Right lobe of liver (tissue), 6 donors: ENCODE measurements around the gene NPTX1. TPM values are rescaled to one million over a fixed set of nuclear protein-coding genes. Genes with fewer than 3 reads are reported as not detected.
A peak's percentile ranks its signal among the peaks of the same experiment; 100 is the strongest.

ENCODE experiments used
- ATAC-seq, 4 donors: fragments of 200-7000 bp; cut with Tn5 transposase; one replicate each; pipeline ENCODE4 v1.9.1; 2020; ENCODE audit warnings: mild to moderate bottlenecking in 4 of 4, moderate library complexity in 4 of 4
- DNase-seq, 3 donors: peaks; one replicate each; pipeline ENCODE4 v3.0.0-alpha.2; 2020
- H3K27ac ChIP-seq, 3 donors: fragments of 200-600 bp; one replicate each; pipeline ENCODE4 v1.8.0; 2022
- H3K27me3 ChIP-seq, 2 donors: fragments of 200-600 bp; one replicate each; pipeline ENCODE4 v1.8.0; 2022
- H3K36me3 ChIP-seq, 4 donors: fragments of 200-600 bp; sonication (generic) in 1 of 4; one replicate each; pipeline versions ENCODE4 v1.5.1 to v1.8.0; 2017 to 2022; ENCODE audit warnings: control low read depth in 1 of 4
- H3K4me1 ChIP-seq, 4 donors: fragments of 200-600 bp; sonication (generic) in 1 of 4; one replicate each; pipeline versions ENCODE4 v1.5.1 to v1.8.0; 2017 to 2022; ENCODE audit warnings: control low read depth in 1 of 4
- H3K4me3 ChIP-seq, 3 donors: fragments of 200-600 bp; one replicate each; pipeline ENCODE4 v1.8.0; 2022
- H3K9me3 ChIP-seq, 4 donors: fragments of 200-600 bp; sonication (generic) in 1 of 4; one replicate each; pipeline versions ENCODE4 v1.5.1 to v1.8.0; 2017 to 2022; ENCODE audit warnings: control low read depth in 1 of 4
- POLR2A ChIP-seq: fragments of 450-650 bp; IDR thresholded peaks from one replicate; pipeline ENCODE4 v1.6.1; 2017; ENCODE audit warnings: antibody characterized with exemption, mild to moderate bottlenecking
- WGBS: methylation state at CpG from one replicate; pipeline ENCODE4 v1.1.6; 2018; ENCODE audit warnings: low coverage, low lambda C conversion rate; ENCODE audit not compliant: insufficient coverage; ENCODE audit errors: missing lambda C conversion rate; 5-methylcytosine and 5-hydroxymethylcytosine counted together
- intact Hi-C, 2 donors: fragments of 100-400 bp; cut with DNase I; formaldehyde crosslinking; loops; one replicate each; pipeline versions ENCODE4 v1.11.2 to v1.14.1; 2022
- total RNA-seq, 6 experiments: library from RNA; depleted of rRNA in 2 of 6; stranded (reverse); fragments of >200 nt in 2 of 6; fragmentation: NEBNext Ultra II Directional in 3 of 6; extraction: Animal tissue kit (Norgen Biotek cat#: 25700) in 3 of 6; gene quantifications; one replicate each; pipeline versions ENCODE4 v1.1.0 to v1.2.4, GENCODE V29; 2016 to 2023
- TF ChIP-seq, protein P1 (sequence below), 4 donors: fragments of 200-600 bp in 3 of 4; fragments of 450-650 bp in 1 of 4; IDR thresholded peaks; one replicate each; pipeline versions ENCODE4 v1.5.1 to v1.8.0; 2016 to 2022; ENCODE audit warnings: antibody characterized with exemption in 4 of 4, mild to moderate bottlenecking in 2 of 4
- donor health status: DM: no; HTN: yes; CAD: no.
- donor health status: DM: no; HTN: no; CAD: no.
- donor health status: DM: no; HTN: no; CAD: no.
- donor health status: DM: no; HTN: yes; CAD: no.
- donor health status: DM: no; HTN: yes; CAD: no.

Gene NPTX1
- total RNA-seq, 6 experiments from 2014 or later = 0.06 TPM; not detected in 5

DNA sequence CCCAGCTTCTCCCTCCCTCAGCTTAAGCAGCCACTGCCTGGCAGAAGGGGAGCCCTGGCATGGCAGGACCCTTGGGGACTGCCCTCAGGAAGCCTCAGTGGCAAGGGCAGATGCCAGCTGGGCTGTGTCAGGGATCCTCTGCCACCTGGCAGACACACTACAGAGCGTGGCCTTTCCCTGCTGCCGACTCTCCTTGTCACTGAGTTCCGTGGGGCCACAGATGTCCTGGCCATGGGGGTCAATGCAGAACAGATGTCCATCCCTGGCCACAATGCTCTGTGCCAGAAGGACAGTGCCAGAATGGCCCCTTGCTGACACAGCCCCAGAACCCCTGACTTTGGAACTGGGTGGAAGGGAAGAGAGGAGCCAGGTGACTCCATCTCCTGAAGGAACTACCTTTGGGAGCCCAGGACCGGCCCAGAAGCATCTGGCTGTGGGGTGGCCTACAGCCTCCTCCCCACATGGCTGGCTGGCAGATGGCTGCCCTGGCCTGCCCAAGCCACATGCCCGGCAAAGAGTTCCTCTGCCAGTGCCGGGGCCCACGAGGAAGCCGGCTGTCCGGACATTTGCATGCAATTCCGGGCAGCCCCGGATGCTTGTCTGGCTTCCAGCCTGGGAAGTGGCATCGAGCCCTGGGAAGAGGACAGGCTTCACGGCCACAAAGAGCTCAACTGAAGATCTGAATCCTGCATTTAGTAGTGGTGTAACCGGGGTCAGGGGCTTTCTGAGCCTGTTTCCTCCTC lies 24.1 kb downstream of the NPTX1 start:
- no CpG with 5 or more reads among the region's 14 CpGs for WGBS
- DNase-seq (peak in 1 of 3 donors; percentile 65), ATAC-seq (peak in 1 of 4 donors; percentile 31)
- Histone ChIP-seq H3K27ac (no peak overlapping the region), H3K9me3 (no peaks in the 10 kb centered on the region), H3K27me3 (no peaks in the 10 kb centered on the region), H3K36me3 (no peaks in the 10 kb centered on the region), H3K4me1 (peaks cover 0 to 6% (median 2%) of the 10 kb centered on the region in 4 donors), H3K4me3 (no peak overlapping the region)
- intact Hi-C loops = no loop called here
- TF ChIP-seq, protein P1, sequence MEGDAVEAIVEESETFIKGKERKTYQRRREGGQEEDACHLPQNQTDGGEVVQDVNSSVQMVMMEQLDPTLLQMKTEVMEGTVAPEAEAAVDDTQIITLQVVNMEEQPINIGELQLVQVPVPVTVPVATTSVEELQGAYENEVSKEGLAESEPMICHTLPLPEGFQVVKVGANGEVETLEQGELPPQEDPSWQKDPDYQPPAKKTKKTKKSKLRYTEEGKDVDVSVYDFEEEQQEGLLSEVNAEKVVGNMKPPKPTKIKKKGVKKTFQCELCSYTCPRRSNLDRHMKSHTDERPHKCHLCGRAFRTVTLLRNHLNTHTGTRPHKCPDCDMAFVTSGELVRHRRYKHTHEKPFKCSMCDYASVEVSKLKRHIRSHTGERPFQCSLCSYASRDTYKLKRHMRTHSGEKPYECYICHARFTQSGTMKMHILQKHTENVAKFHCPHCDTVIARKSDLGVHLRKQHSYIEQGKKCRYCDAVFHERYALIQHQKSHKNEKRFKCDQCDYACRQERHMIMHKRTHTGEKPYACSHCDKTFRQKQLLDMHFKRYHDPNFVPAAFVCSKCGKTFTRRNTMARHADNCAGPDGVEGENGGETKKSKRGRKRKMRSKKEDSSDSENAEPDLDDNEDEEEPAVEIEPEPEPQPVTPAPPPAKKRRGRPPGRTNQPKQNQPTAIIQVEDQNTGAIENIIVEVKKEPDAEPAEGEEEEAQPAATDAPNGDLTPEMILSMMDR (IDR thresholded peaks at IDR 0.05) = no peak
- TF ChIP-seq POLR2A = no peak

DNA sequence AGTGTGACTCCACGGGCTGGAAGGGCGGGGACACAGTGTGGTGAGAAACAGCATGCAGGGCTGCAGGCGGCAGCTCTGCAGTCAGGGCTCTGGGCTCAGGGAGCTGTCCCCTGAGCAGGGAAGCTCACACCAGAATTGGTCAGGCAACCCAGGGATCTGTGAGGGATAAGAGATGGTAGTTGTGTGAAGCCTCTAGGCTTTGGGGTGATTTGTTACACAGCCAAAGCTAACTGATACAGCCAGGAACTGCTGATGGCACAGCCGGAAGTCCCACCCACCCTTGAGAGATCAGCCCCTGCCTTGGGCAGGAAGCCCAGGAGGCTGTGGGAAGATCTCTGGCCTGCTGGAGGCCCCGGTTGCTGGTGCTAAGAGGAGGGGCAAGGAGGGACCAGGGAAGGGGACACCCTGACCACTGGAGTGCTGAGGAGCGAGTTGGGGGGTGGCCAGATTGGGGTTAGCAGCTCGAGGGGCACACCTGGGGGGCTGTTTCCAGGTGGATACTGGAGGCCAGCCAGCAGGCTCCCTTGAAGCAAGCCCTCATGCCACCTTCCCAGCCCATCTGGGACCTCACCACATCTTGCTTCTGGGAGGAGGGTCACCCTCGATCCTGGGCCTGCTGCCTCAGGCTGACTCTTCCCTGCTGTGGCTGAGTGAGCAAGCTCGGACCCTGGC lies 25.2 kb downstream of the NPTX1 start:
- H3K27ac ChIP-seq = no peak overlapping the region
- intact Hi-C loops = no loop called here
- no peak for DNase-seq

DNA sequence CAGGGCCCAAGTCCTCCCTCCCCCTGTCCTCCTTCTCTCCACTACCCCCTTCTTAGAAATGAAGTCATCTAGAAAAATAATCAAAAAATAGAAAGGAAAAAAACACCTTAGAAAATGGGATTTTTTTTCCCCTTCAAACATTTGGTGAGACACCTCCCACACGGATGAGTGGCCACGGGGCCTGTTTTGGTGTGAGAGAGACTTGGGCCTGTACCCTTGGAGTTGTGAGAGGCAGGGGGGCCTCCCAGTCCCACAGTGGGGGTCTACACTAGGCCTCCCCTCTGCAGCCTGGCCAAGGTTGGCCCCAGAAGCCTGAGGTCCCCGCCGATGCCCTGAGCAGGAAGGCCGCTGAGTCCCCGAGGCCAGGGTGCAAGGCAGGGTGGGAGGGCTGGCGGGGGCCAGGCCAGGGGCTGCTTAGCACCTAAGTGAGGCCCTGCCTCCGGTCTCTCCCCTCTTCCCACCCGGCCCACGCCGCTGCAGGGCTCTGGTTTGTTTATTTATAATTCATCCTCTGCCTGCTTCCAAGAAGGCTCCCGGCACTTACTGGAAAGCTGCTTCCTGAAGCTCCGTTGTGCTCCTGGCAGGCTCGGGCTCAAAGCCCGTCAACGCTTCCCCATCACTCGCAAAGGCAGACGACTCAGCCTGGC lies 26.4 kb downstream of the NPTX1 start:
- DNase-seq (no peak), ATAC-seq (no peak)
- no peak for TF ChIP-seq POLR2A
- TF ChIP-seq, protein P1 (IDR thresholded peaks at IDR 0.05) = no peak
- Histone ChIP-seq H3K4me1 (no peaks in the 10 kb centered on the region), H3K9me3 (no peaks in the 10 kb centered on the region), H3K4me3 (no peak overlapping the region), H3K27ac (no peak overlapping the region), H3K36me3 (no peaks in the 10 kb centered on the region), H3K27me3 (no peaks in the 10 kb centered on the region)
- 48% methylated on average over 4 of the region's 18 CpGs for WGBS
- intact Hi-C loops = no loop called here

More for the DNA sequence above, 25.2 kb downstream of the NPTX1 start:
- H3K27me3 ChIP-seq = no peaks in the 10 kb centered on the region
- no peak for TF ChIP-seq POLR2A
- TF ChIP-seq, protein P1 (IDR thresholded peaks at IDR 0.05) = no peak
- no peak for ATAC-seq
- no peaks in the 10 kb centered on the region for H3K9me3 ChIP-seq
- H3K4me1 ChIP-seq = peaks cover 0 to 6% (median 2%) of the 10 kb centered on the region in 4 donors
- WGBS = 71% methylated on average over 2 of the region's 9 CpGs
- no peak overlapping the region for H3K4me3 ChIP-seq
- H3K36me3 ChIP-seq = no peaks in the 10 kb centered on the region

DNA sequence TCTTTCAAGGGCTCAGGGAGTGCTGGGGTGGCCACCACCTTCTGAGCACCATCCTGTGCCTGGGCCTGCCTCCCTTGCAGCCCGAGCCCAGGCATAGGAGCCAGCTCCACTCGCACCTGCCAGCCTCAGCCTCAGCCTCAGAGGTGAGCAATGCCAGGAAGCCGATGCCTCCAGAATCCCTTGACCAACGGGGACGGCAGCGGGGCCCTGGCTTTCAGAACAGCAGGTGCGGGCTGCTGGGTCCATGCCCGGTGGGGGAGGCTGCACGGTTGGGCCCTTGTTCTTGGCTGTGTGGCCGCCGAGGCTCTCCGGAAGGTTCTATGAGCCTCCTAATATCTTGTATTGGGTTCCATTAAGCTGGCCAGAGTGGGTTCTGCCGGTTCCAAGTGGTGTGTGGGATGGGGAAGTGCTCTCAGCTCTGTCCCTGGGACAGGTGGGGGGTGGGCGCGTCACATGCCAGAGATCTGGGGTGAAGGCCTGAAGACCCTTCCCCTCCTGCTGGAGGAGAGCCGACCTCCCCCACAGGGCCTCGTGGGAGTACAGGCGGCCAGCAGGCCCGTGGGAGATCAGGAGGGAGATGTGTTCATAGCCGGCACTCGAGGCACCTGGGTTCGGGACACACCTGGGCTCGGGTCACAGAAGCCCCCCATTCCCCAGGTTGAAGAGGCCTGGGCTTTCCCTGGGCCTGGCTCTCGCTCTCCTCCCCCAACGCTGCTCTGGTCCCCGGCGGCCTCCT lies 27.0 kb downstream of the NPTX1 start:
- H3K27ac ChIP-seq = no peak overlapping the region
- no peak overlapping the region for H3K4me3 ChIP-seq
- H3K9me3 ChIP-seq = no peaks in the 10 kb centered on the region
- no peaks in the 10 kb centered on the region for H3K27me3 ChIP-seq
- WGBS = 88% methylated on average over 4 of the region's 27 CpGs
- TF ChIP-seq POLR2A = no peak
- TF ChIP-seq, protein P1 (IDR thresholded peaks at IDR 0.05) = no peak
- DNase-seq = no peak
- no peaks in the 10 kb centered on the region for H3K4me1 ChIP-seq
- H3K36me3 ChIP-seq = no peaks in the 10 kb centered on the region
- no peak for ATAC-seq
- intact Hi-C loops = no loop called here
